ENCODE data around the gene BTBD8.

The BTBD8 gene

GRCh38 chr1:92085727-92086126 is 5.6 kb downstream of the BTBD8 start:
- no peak for DNase-seq
- in situ Hi-C loops (cut with MboI; ENCODE audit: low pct_unique_long_range_greater_than_20kb, low sequenced_read_pairs): no loop called here

GRCh38 chr1:92087542-92087941 is 7.4 kb downstream of the BTBD8 start:
- in situ Hi-C loops (cut with MboI; ENCODE audit: low pct_unique_long_range_greater_than_20kb, low sequenced_read_pairs): no loop called here
- DNase-seq: no peak

- in situ Hi-C loops (cut with MboI; ENCODE audit: low pct_unique_long_range_greater_than_20kb, low sequenced_read_pairs): no loop called here
- no peak for DNase-seq
These were observed 11.5 kb downstream of the BTBD8 start for GRCh38 chr1:92091625-92092024.

GRCh38 chr1:92094090-92094489 is 13.9 kb downstream of the BTBD8 start:
- in situ Hi-C loops (cut with MboI; ENCODE audit: low pct_unique_long_range_greater_than_20kb, low sequenced_read_pairs): no loop called here
- no peak for DNase-seq

- no peak for DNase-seq
- in situ Hi-C loops (cut with MboI; ENCODE audit: low pct_unique_long_range_greater_than_20kb, low sequenced_read_pairs): no loop called here
These were observed 14.4 kb downstream of the BTBD8 start for GRCh38 chr1:92094595-92094994.

GRCh38 chr1:92095874-92096273 is 15.7 kb downstream of the BTBD8 start:
- in situ Hi-C loops (cut with MboI; ENCODE audit: low pct_unique_long_range_greater_than_20kb, low sequenced_read_pairs): no loop called here
- no peak for DNase-seq

- peak; percentile 52 for DNase-seq
- in situ Hi-C loops (cut with MboI; ENCODE audit: low pct_unique_long_range_greater_than_20kb, low sequenced_read_pairs): no loop called here
These were observed 16.2 kb downstream of the BTBD8 start for GRCh38 chr1:92096317-92096716.

- in situ Hi-C loops (cut with MboI; ENCODE audit: low pct_unique_long_range_greater_than_20kb, low sequenced_read_pairs): no loop called here
- no peak for DNase-seq
These were observed 25.5 kb downstream of the BTBD8 start for GRCh38 chr1:92105546-92106081.

GRCh38 chr1:92108631-92109030 is 28.5 kb downstream of the BTBD8 start:
- in situ Hi-C loops (cut with MboI; ENCODE audit: low pct_unique_long_range_greater_than_20kb, low sequenced_read_pairs): no loop called here
- no peak for DNase-seq

- in situ Hi-C loops (cut with MboI; ENCODE audit: low pct_unique_long_range_greater_than_20kb, low sequenced_read_pairs): no loop called here
- no peak for DNase-seq
These were observed 37.4 kb downstream of the BTBD8 start for GRCh38 chr1:92117526-92117925.

GRCh38 chr1:92118826-92119225 is 38.7 kb downstream of the BTBD8 start:
- in situ Hi-C loops (cut with MboI; ENCODE audit: low pct_unique_long_range_greater_than_20kb, low sequenced_read_pairs): no loop called here
- DNase-seq: no peak

GRCh38 chr1:92123868-92124267 is 43.7 kb downstream of the BTBD8 start:
- in situ Hi-C loops (cut with MboI; ENCODE audit: low pct_unique_long_range_greater_than_20kb, low sequenced_read_pairs): no loop called here
- no peak for DNase-seq

GRCh38 chr1:92125204-92125603 is 45.1 kb downstream of the BTBD8 start:
- DNase-seq: no peak
- in situ Hi-C loops (cut with MboI; ENCODE audit: low pct_unique_long_range_greater_than_20kb, low sequenced_read_pairs): no loop called here

GRCh38 chr1:92126088-92126487 is 45.9 kb downstream of the BTBD8 start:
- DNase-seq: no peak
- in situ Hi-C loops (cut with MboI; ENCODE audit: low pct_unique_long_range_greater_than_20kb, low sequenced_read_pairs): no loop called here

GRCh38 chr1:92134331-92134730 is 54.2 kb downstream of the BTBD8 start:
- in situ Hi-C loops (cut with MboI; ENCODE audit: low pct_unique_long_range_greater_than_20kb, low sequenced_read_pairs): no loop called here
- DNase-seq: no peak

GRCh38 chr1:92136341-92136740 is 56.2 kb downstream of the BTBD8 start:
- no peak for DNase-seq
- in situ Hi-C loops (cut with MboI; ENCODE audit: low pct_unique_long_range_greater_than_20kb, low sequenced_read_pairs): no loop called here

- in situ Hi-C loops (cut with MboI; ENCODE audit: low pct_unique_long_range_greater_than_20kb, low sequenced_read_pairs): no loop called here
- no peak for DNase-seq
These were observed 74.8 kb downstream of the BTBD8 start for GRCh38 chr1:92154934-92155333.

GRCh38 chr1:92159593-92159992 is 79.4 kb downstream of the BTBD8 start:
- DNase-seq: no peak
- in situ Hi-C loops (cut with MboI; ENCODE audit: low pct_unique_long_range_greater_than_20kb, low sequenced_read_pairs): no loop called here

GRCh38 chr1:92165389-92165788 is 85.2 kb downstream of the BTBD8 start:
- in situ Hi-C loops (cut with MboI; ENCODE audit: low pct_unique_long_range_greater_than_20kb, low sequenced_read_pairs): no loop called here

GRCh38 chr1:92167151-92167550 is 87.0 kb downstream of the BTBD8 start:
- in situ Hi-C loops (cut with MboI; ENCODE audit: low pct_unique_long_range_greater_than_20kb, low sequenced_read_pairs): no loop called here
- DNase-seq: no peak

More at GRCh38 chr1:92165389-92165788, 85.2 kb downstream of the BTBD8 start:
- DNase-seq: no peak

- in situ Hi-C loops (cut with MboI; ENCODE audit: low pct_unique_long_range_greater_than_20kb, low sequenced_read_pairs): no loop called here
These were observed 88.5 kb downstream of the BTBD8 start for GRCh38 chr1:92168657-92169056.

More at GRCh38 chr1:92168657-92169056, 88.5 kb downstream of the BTBD8 start:
- DNase-seq: no peak

All from KBM-7 (cell line).